ENCODE results near the gene SPDL1. TPM values are rescaled to one million over a fixed set of nuclear protein-coding genes. Genes with fewer than 3 reads are reported as not detected.

Gene SPDL1
- total RNA-seq, 1 donor from 2014 or later: 4.3 TPM

GRCh38 chr5:169580964-169581363 is 2.6 kb upstream of the SPDL1 start:
- H3K4me1 ChIP-seq: peaks cover 24% of the 10 kb centered on the region
- H3K9me3 ChIP-seq (replicated peaks): no peaks in the 10 kb centered on the region
- intact Hi-C loops (cut with micrococcal nuclease): loop anchor here (10.0 kb wide), 1 partner anchor 596 kb away; no protein-coding TSS in a partner anchor
- H3K27ac ChIP-seq (replicated peaks): no peak overlapping the region
- DNase-seq: no peak
- no peak for TF ChIP-seq CTCF (IDR thresholded peaks at IDR 0.05; ENCODE audit: borderline replicate concordance)
- H3K4me3 ChIP-seq: no peak overlapping the region
- H3K36me3 ChIP-seq: no peaks in the 10 kb centered on the region
- peaks cover 14% of the 10 kb centered on the region for H3K27me3 ChIP-seq (ENCODE audit: low read depth)

GRCh38 chr5:169581580-169582227 is 1.9 kb upstream of the SPDL1 start:
- H3K27ac ChIP-seq (replicated peaks): no peak overlapping the region
- H3K27me3 ChIP-seq (ENCODE audit: low read depth): peaks cover 7% of the 10 kb centered on the region
- H3K4me1 ChIP-seq: peaks cover 24% of the 10 kb centered on the region
- peak; percentile 91 for TF ChIP-seq CTCF (IDR thresholded peaks at IDR 0.05; ENCODE audit: borderline replicate concordance)
- intact Hi-C loops (cut with micrococcal nuclease): loop anchor here (10.0 kb wide), 1 partner anchor 597 kb away; no protein-coding TSS in a partner anchor
- H3K4me3 ChIP-seq: no peak overlapping the region
- no peaks in the 10 kb centered on the region for H3K36me3 ChIP-seq
- DNase-seq: no peak
- no peaks in the 10 kb centered on the region for H3K9me3 ChIP-seq (replicated peaks)

- Histone ChIP-seq H3K4me1 (peaks cover 24% of the 10 kb centered on the region), H3K27me3 (ENCODE audit: low read depth) (no peaks in the 10 kb centered on the region), H3K4me3 (peak overlapping the region; percentile 93), H3K36me3 (no peaks in the 10 kb centered on the region), H3K9me3 (replicated peaks) (no peaks in the 10 kb centered on the region), H3K27ac (replicated peaks) (peak overlapping the region; percentile 79)
- no peak for DNase-seq
- TF ChIP-seq CTCF (IDR thresholded peaks at IDR 0.05; ENCODE audit: borderline replicate concordance): no peak
- intact Hi-C loops (cut with micrococcal nuclease): loop anchor here (10.0 kb wide), 1 partner anchor 598 kb away; no protein-coding TSS in a partner anchor
Measured at GRCh38 chr5:169583101-169583423, 511 bp upstream of the SPDL1 start.

GRCh38 chr5:169584998-169585451 is 1.5 kb downstream of the SPDL1 start:
- peaks cover 24% of the 10 kb centered on the region for H3K4me1 ChIP-seq
- peaks cover 19% of the 10 kb centered on the region for H3K36me3 ChIP-seq
- H3K27ac ChIP-seq (replicated peaks): no peak overlapping the region
- peak overlapping the region; percentile 93 for H3K4me3 ChIP-seq
- TF ChIP-seq CTCF (IDR thresholded peaks at IDR 0.05; ENCODE audit: borderline replicate concordance): no peak
- intact Hi-C loops (cut with micrococcal nuclease): loop anchor here (10.0 kb wide), 1 partner anchor 600 kb away; no protein-coding TSS in a partner anchor
- H3K9me3 ChIP-seq (replicated peaks): no peaks in the 10 kb centered on the region
- DNase-seq: no peak
- no peaks in the 10 kb centered on the region for H3K27me3 ChIP-seq (ENCODE audit: low read depth)

- intact Hi-C loops (cut with micrococcal nuclease): no loop called here
- H3K4me3 ChIP-seq: no peak overlapping the region
- peaks cover 73% of the 10 kb centered on the region for H3K36me3 ChIP-seq
- H3K27ac ChIP-seq (replicated peaks): no peak overlapping the region
- no peak for DNase-seq
- no peaks in the 10 kb centered on the region for H3K9me3 ChIP-seq (replicated peaks)
- TF ChIP-seq CTCF (IDR thresholded peaks at IDR 0.05; ENCODE audit: borderline replicate concordance): no peak
- no peaks in the 10 kb centered on the region for H3K4me1 ChIP-seq
- no peaks in the 10 kb centered on the region for H3K27me3 ChIP-seq (ENCODE audit: low read depth)
Measured at GRCh38 chr5:169590602-169591001, 7.0 kb downstream of the SPDL1 start.
